Psoas muscle (tissue), 8 donors: ENCODE data around the gene ACAA2. TPM values are rescaled to one million over a fixed set of nuclear protein-coding genes. Genes with fewer than 3 reads are reported as not detected.

Source experiments
- ATAC-seq, 4 donors: fragments of 200-7000 bp; cut with Tn5 transposase; one replicate each; pipeline ENCODE4 v1.9.1; 2020; ENCODE audit warnings: moderate library complexity in 3 of 4, mild to moderate bottlenecking in 2 of 4
- DNase-seq, 2 donors: peaks; one replicate each; pipeline ENCODE4 v3.0.0-alpha.2; 2020
- H3K27ac ChIP-seq: fragments of 200-600 bp; one replicate; pipeline ENCODE4 v1.8.0; 2022
- H3K27me3 ChIP-seq, 3 donors: fragments of 200-600 bp in 1 of 3; one replicate each; pipeline versions ENCODE4 v1.6.1 to v1.8.0; 2013 to 2022; ENCODE audit warnings: low read length in 2 of 3, mild to moderate bottlenecking in 2 of 3, moderate library complexity in 1 of 3; ENCODE audit not compliant: insufficient read depth in 3 of 3
- H3K36me3 ChIP-seq, 2 donors: fragments of 200-600 bp in 1 of 2; one replicate each; pipeline versions ENCODE4 v1.6.1 to v1.8.0; 2013 to 2022; ENCODE audit warnings: low read depth in 1 of 2, mild to moderate bottlenecking in 1 of 2, moderate library complexity in 1 of 2; ENCODE audit not compliant: insufficient read depth in 1 of 2
- H3K4me1 ChIP-seq: fragments of 200-600 bp; one replicate; pipeline ENCODE4 v1.8.0; 2022
- H3K4me3 ChIP-seq: fragments of 200-600 bp; one replicate; pipeline ENCODE4 v1.8.0; 2022; ENCODE audit warnings: mild to moderate bottlenecking
- H3K9me3 ChIP-seq: fragments of 200-600 bp; one replicate; pipeline ENCODE4 v1.8.0; 2022
- WGBS, 3 donors: extraction: QIAGEN DNeasy Blood & Tissue Kit; methylation state at CpG; one replicate each; pipeline versions ENCODE4 v1.1.6 to v1.1.7; 2013; 5-methylcytosine and 5-hydroxymethylcytosine counted together
- intact Hi-C, 2 donors: fragments of 100-400 bp; cut with DNase I; formaldehyde crosslinking; loops; one replicate each; pipeline versions ENCODE4 v1.11.0 to v1.14.2; 2022
- polyA plus RNA-seq, 3 donors: library from polyadenylated mRNA; stranded (reverse); fragments of 200-250 nt; gene quantifications; one replicate each; pipeline ENCODE4 v1.2.3, GENCODE V29; 2013
- total RNA-seq, 4 donors: library from RNA; stranded (reverse); fragmentation: NEBNext Ultra II Directional in 2 of 4; extraction: Animal tissue kit (Norgen Biotek cat#: 25700) in 2 of 4; gene quantifications; one replicate each; pipeline versions ENCODE4 v1.2.1 to v1.2.4, GENCODE V29; 2021 to 2023
- TF ChIP-seq, protein P1 (sequence below): fragments of 200-600 bp; IDR thresholded peaks from one replicate; pipeline ENCODE4 v1.8.0; 2022; ENCODE audit warnings: antibody characterized with exemption
- donor health status: healthy with polysubstance abuse.
- donor health status: DM: no; HTN: no; CAD: no; lungs with moderate emphysema.
- donor health status: Bipolar disorder and iron deficiency.
- donor health status: healthy.
- donor health status: DM: yes; HTN: yes; CAD: no.
- donor health status: DM: no; HTN: no; CAD: no.
- donor health status: DM: no; HTN: no; CAD: no.
- donor health status: DM: yes; HTN: yes; CAD: no.

The ACAA2 gene
- total and polyA plus RNA-seq, 7 donors: 75.5 to 158 (median 95.4) TPM

DNA sequence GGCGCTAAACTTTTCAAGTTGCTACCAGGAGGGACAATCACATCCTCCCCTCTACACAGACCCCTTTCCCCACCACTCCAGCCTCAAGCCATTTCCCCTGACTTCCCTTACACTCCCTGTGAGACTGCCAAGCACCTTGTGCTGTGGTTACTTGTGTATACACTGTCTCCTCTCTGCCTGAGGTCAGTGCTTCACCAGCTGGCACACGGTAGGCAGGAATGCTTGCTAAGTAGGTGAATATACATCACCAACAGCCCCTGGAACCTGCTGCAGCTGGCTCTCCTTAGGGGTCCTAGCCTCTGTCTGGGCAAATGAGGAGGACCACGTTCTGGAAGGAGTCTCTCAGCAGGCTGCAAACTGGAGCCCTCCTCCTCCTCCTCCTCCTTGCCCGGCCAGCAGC, 38.3 kb upstream of the ACAA2 start:
- TF ChIP-seq, protein P1, sequence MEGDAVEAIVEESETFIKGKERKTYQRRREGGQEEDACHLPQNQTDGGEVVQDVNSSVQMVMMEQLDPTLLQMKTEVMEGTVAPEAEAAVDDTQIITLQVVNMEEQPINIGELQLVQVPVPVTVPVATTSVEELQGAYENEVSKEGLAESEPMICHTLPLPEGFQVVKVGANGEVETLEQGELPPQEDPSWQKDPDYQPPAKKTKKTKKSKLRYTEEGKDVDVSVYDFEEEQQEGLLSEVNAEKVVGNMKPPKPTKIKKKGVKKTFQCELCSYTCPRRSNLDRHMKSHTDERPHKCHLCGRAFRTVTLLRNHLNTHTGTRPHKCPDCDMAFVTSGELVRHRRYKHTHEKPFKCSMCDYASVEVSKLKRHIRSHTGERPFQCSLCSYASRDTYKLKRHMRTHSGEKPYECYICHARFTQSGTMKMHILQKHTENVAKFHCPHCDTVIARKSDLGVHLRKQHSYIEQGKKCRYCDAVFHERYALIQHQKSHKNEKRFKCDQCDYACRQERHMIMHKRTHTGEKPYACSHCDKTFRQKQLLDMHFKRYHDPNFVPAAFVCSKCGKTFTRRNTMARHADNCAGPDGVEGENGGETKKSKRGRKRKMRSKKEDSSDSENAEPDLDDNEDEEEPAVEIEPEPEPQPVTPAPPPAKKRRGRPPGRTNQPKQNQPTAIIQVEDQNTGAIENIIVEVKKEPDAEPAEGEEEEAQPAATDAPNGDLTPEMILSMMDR: no peak
- H3K9me3 ChIP-seq: no peaks in the 10 kb centered on the region
- H3K27ac ChIP-seq: no peak overlapping the region
- intact Hi-C loops: loop anchor here in 1 of 2 donors (10.0 kb wide), 1 partner anchor 1177 kb away; no protein-coding TSS in a partner anchor
- no peaks in the 10 kb centered on the region for H3K36me3 ChIP-seq
- peaks cover 0 to 26% (median 0%) of the 10 kb centered on the region in 3 donors for H3K27me3 ChIP-seq
- no peaks in the 10 kb centered on the region for H3K4me1 ChIP-seq
- DNase-seq (no peak), ATAC-seq (no peak)
- WGBS, 3 donors: 84 to 93% (median 88%) methylated on average over 4 of the region's 4 CpGs
- H3K4me3 ChIP-seq: no peak overlapping the region

DNA sequence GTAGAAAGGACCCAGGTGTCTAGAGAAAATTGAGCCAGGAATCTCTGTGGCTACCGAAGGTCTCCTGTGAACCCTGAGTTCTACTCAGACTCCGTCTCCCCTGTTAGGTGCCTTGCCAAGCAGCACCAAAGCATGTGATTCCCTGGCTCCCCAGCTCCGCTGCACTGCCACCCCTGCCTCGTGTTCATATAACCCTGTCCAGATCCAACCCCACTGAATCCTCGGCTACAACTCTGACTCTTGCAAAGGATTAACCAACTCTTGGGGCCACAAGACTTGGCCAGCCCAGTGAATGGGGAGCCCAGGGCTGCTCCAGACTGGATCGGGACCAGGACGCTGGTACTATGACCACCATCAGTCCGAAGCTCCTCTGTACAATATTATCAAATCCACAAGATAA, 37.3 kb upstream of the ACAA2 start:
- ATAC-seq (no peak), DNase-seq (no peak)
- Histone ChIP-seq H3K4me1 (no peaks in the 10 kb centered on the region), H3K9me3 (no peaks in the 10 kb centered on the region), H3K4me3 (no peak overlapping the region), H3K27ac (no peak overlapping the region), H3K36me3 (no peaks in the 10 kb centered on the region), H3K27me3 (peaks cover 0 to 32% (median 0%) of the 10 kb centered on the region in 3 donors)
- 88 to 95% (median 89%) methylated on average over 8 of the region's 8 CpGs for WGBS, 3 donors
- intact Hi-C loops: loop anchor here in 1 of 2 donors (10.0 kb wide), 1 partner anchor 1176 kb away; no protein-coding TSS in a partner anchor
- TF ChIP-seq, protein P1: no peak

DNA sequence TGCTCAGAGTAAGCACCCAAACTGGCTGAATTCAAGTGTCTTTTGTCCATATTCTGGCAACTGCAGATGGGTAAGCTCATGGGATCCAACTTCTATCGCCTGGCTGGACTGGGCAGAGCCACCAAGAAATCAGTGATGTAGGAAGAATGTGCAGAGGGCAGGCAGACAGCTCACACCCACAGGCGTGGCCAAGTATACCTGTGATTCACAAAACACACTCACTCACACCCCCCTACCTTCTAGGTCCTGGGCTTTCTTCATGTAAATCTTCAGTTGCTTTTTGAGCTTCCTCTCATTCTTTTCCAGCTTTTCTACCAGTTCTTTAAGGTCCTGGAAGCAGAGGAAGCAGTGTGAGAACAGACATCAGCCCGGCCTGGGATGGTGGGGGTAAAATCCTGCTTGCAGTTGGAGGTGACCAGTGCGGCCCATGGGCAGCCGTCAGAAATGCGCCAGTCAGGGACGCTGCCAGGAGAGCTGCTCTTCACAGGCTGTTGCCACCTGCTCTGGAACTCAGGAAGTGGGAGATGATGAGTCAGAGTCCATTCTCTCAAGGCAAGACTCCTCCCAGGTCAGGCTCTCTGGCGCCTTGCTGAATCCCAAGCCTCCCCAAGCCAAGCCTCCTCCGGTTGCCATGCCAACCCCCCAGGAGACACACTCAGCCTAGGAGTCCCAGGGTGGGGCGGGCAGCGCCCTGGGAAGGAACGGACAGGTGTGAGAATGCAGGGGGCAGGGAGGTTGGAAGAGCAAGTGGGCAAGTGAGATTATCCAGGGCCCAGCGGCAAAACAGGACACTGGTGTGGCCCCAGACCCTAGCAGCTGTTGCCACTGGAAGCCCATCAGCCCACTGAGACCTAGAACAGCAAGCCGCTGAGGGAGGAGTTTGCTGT, 36.2 kb upstream of the ACAA2 start:
- no peaks in the 10 kb centered on the region for H3K4me1 ChIP-seq
- TF ChIP-seq, protein P1: no peak
- no peak overlapping the region for H3K27ac ChIP-seq
- no peak overlapping the region for H3K4me3 ChIP-seq
- no peaks in the 10 kb centered on the region for H3K9me3 ChIP-seq
- intact Hi-C loops: loop anchor here in 1 of 2 donors (10.0 kb wide), 1 partner anchor 1175 kb away; no protein-coding TSS in a partner anchor
- peak; percentile 56 to 89 (median 85) for ATAC-seq
- peaks cover 0 to 32% (median 0%) of the 10 kb centered on the region in 3 donors for H3K27me3 ChIP-seq
- 24 to 32% (median 27%) methylated on average over 12 to 14 of the region's 14 CpGs for WGBS, 3 donors
- DNase-seq: peak in 1 of 2 donors; percentile 41
- H3K36me3 ChIP-seq: no peaks in the 10 kb centered on the region

DNA sequence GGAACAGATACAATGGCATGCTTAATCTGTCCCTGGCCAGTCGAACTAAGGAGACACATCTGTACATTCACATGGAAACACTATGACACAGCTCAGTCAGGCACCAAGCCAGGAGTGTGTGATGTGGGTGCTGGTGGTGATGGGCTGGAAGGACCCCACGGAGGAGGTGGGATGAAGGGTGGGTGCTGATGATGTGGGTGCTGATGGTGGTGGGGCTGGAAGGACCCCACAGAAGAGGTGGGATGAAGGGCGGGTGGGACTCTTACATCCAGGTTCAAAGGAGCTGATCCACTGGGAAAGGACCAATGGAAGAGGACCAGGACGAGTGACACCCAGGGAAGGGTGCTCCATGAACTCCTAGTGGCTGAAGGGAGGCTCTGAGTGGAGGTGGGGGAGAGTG, 34.8 kb upstream of the ACAA2 start:
- H3K27me3 ChIP-seq: peaks cover 0 to 32% (median 0%) of the 10 kb centered on the region in 3 donors
- WGBS, 3 donors: 83 to 85% (median 83%) methylated on average over 4 of the region's 4 CpGs
- no peak for DNase-seq
- peaks cover 4% of the 10 kb centered on the region for H3K4me1 ChIP-seq
- H3K9me3 ChIP-seq: no peaks in the 10 kb centered on the region
- H3K4me3 ChIP-seq: no peak overlapping the region
- H3K36me3 ChIP-seq: no peaks in the 10 kb centered on the region
- H3K27ac ChIP-seq: no peak overlapping the region
- TF ChIP-seq, protein P1: no peak
- intact Hi-C loops: no loop called here
- ATAC-seq: no peak
